GM12878 (cell line): Measurements from ENCODE around the gene FAM162A. TPM values are rescaled to one million over a fixed set of nuclear protein-coding genes. Genes with fewer than 3 reads are reported as not detected.

Experiments
- ATAC-seq: fragments of 200-7000 bp; cut with Tn5 transposase; 3 replicates; pipeline ENCODE4 v1.9.1; 2020; ENCODE audit warnings: mild to moderate bottlenecking, moderate library complexity
- BruUV-seq: library from RNA; stranded (reverse); fragments of 400-500 nt; replicated peaks from 2 replicates; lab custom pipeline; 2021; lab: Mats Ljungman, UMichigan
- CTCF ChIA-PET: fragments of 300-600 bp; sonication (Branson Sonifier 250); formaldehyde crosslinking; extraction: SDS; loops from one replicate; lab custom pipeline; 2021; ENCODE audit warnings: inconsistent platforms; lab: Yijun Ruan, JAX
- POLR2A ChIA-PET: fragments of 350-600 bp; formaldehyde crosslinking; extraction: SDS; loops from one replicate; lab custom pipeline; 2021; ENCODE audit warnings: inconsistent platforms; lab: Charles Lee
- RAD21 ChIA-PET: fragments of 300-600 bp; sonication (Branson Sonifier 250); formaldehyde crosslinking; loops from one replicate; lab custom pipeline; 2023; ENCODE audit warnings: antibody characterized with exemption; ENCODE audit not compliant: unreplicated experiment; lab: Charles Lee
- SMC1A ChIA-PET: fragments of 300-600 bp; sonication (Branson Sonifier 250); formaldehyde crosslinking; loops from one replicate; lab custom pipeline; 2023; ENCODE audit not compliant: unreplicated experiment, uncharacterized antibody; lab: Charles Lee
- DNase-seq: peaks from one replicate; pipeline ENCODE4 v3.0.0-alpha.2; 2011; ENCODE audit warnings: low read depth, low spot score
- FAIRE-seq: peaks from 3 replicates; lab custom pipeline; 2011; peaks lifted over from hg19 to GRCh38; lab: Jason Lieb, UNC
- H2AFZ ChIP-seq: 2 replicates; pipeline ENCODE4 v1.6.0; 2011; ENCODE audit warnings: low read depth, low read length, control low read depth; ENCODE audit not compliant: control insufficient read depth
- H3K27ac ChIP-seq: 2 replicates; pipeline ENCODE4 v1.5.1; 2011; ENCODE audit warnings: control low read depth; ENCODE audit not compliant: control insufficient read depth, insufficient read depth
- H3K27me3 ChIP-seq, 2 experiments: replicated peaks in 1 of 2; 2 replicates each; pipeline versions ENCODE4 v1.6.0 to v1.6.1; 2011; ENCODE audit warnings: low read length in 1 of 2; ENCODE audit not compliant: control insufficient read depth in 2 of 2, insufficient read depth in 2 of 2
- H3K36me3 ChIP-seq, 2 experiments: 2 replicates each; pipeline ENCODE4 v1.5.1; 2011; ENCODE audit warnings: low read length in 1 of 2; ENCODE audit not compliant: control insufficient read depth in 2 of 2, insufficient read depth in 2 of 2
- H3K4me1 ChIP-seq: 2 replicates; pipeline ENCODE4 v1.6.1; 2011; ENCODE audit warnings: mild to moderate bottlenecking, low read length, moderate library complexity, mixed read lengths; ENCODE audit not compliant: control insufficient read depth, insufficient read depth
- H3K4me2 ChIP-seq: 2 replicates; pipeline ENCODE4 v1.6.0; 2011; ENCODE audit warnings: control low read depth; ENCODE audit not compliant: control insufficient read depth, insufficient read depth
- H3K4me3 ChIP-seq: fragments of 200-600 bp; sonication (generic); 2 replicates; pipeline ENCODE4 v1.5.1; 2016
- H3K79me2 ChIP-seq: 2 replicates; pipeline ENCODE4 v1.6.0; 2011; ENCODE audit warnings: low read length; ENCODE audit not compliant: control insufficient read depth, insufficient read depth
- H3K9ac ChIP-seq: 2 replicates; pipeline ENCODE4 v1.8.0; 2011; ENCODE audit warnings: low read length, control low read depth, mixed read lengths; ENCODE audit not compliant: control insufficient read depth, insufficient read depth
- H3K9me3 ChIP-seq: replicated peaks from 3 replicates; pipeline ENCODE4 v1.5.1; 2011; ENCODE audit warnings: mild to moderate bottlenecking, low read length; ENCODE audit not compliant: control insufficient read depth, insufficient read depth
- H4K20me1 ChIP-seq: 2 replicates; pipeline ENCODE4 v1.6.0; 2011; ENCODE audit not compliant: control insufficient read depth, insufficient read depth
- ATF3 ChIP-seq: IDR thresholded peaks from 2 replicates; pipeline ENCODE4 v1.6.1; 2011; ENCODE audit warnings: low read depth, mild to moderate bottlenecking, low read length, moderate library complexity, borderline replicate concordance; ENCODE audit errors: extremely low read depth
- CBX3 ChIP-seq: fragments of 200-600 bp; sonication (generic); IDR thresholded peaks from 2 replicates; pipeline ENCODE4 v1.6.1; 2016; ENCODE audit warnings: low read depth, borderline replicate concordance
- EP300 ChIP-seq, 2 experiments: fragments of 150-350 bp in 1 of 2; IDR thresholded peaks; 2 replicates each; pipeline ENCODE4 v1.6.1; 2011 to 2012; ENCODE audit warnings: low read depth in 2 of 2, low read length in 2 of 2, borderline replicate concordance in 1 of 2, improper control_type of control experiment in 1 of 2, inconsistent platforms in 1 of 2; ENCODE audit not compliant: control insufficient read depth in 1 of 2
- EZH2 ChIP-seq: IDR thresholded peaks from 2 replicates; pipeline ENCODE4 v1.6.1; 2012; ENCODE audit warnings: low read depth, mild to moderate bottlenecking, control low read depth, inconsistent platforms, low read length, borderline replicate concordance; ENCODE audit not compliant: control insufficient read depth
- HSF1 ChIP-seq: fragments of 150-350 bp; IDR thresholded peaks from 2 replicates; pipeline ENCODE4 v1.6.1; 2014; ENCODE audit warnings: mild to moderate bottlenecking, low read depth, low read length
- IKZF2 ChIP-seq, 2 experiments: fragments of 450-650 bp; IDR thresholded peaks; 2 replicates each; pipeline ENCODE4 v1.6.1; 2017; ENCODE audit warnings: mild to moderate bottlenecking in 2 of 2, moderate library complexity in 2 of 2
- MTA2 ChIP-seq: fragments of 450-650 bp; IDR thresholded peaks from 2 replicates; pipeline ENCODE4 v1.6.1; 2016; ENCODE audit warnings: low read depth, mild to moderate bottlenecking, moderate library complexity
- NFXL1 ChIP-seq: fragments of 450-650 bp; IDR thresholded peaks from 2 replicates; pipeline ENCODE4 v1.6.1; 2017; ENCODE audit warnings: antibody characterized with exemption, mild to moderate bottlenecking, borderline replicate concordance
- RELA ChIP-seq: fragments of 450-650 bp; IDR thresholded peaks from 2 replicates; pipeline ENCODE4 v1.8.0; 2014; ENCODE audit warnings: borderline replicate concordance; ENCODE audit not compliant: partially characterized antibody
- SKIL ChIP-seq: fragments of 450-650 bp; IDR thresholded peaks from 2 replicates; pipeline ENCODE4 v1.6.1; 2017; ENCODE audit warnings: mild to moderate bottlenecking, low read depth, inconsistent platforms; ENCODE audit not compliant: poor library complexity, severe bottlenecking
- STAT3 ChIP-seq: IDR thresholded peaks from 2 replicates; pipeline ENCODE4 v1.6.1; 2011; ENCODE audit warnings: low read depth, low read length, improper control_type of control experiment
- ZBED1 ChIP-seq: IDR thresholded peaks from 2 replicates; pipeline ENCODE4 v1.6.1; 2016; ENCODE audit warnings: borderline replicate concordance
- ZBTB40 ChIP-seq: fragments of 450-650 bp; IDR thresholded peaks from 2 replicates; pipeline ENCODE4 v1.6.1; 2016; ENCODE audit warnings: mild to moderate bottlenecking, moderate library complexity, borderline replicate concordance
- ZNF274 ChIP-seq: IDR thresholded peaks from one replicate; pipeline ENCODE4 v1.8.0; 2011; ENCODE audit not compliant: insufficient read length, insufficient read depth
- WGBS: methylation state at CpG from one replicate; pipeline ENCODE4 v1.1.6; 2016; ENCODE audit warnings: low lambda C conversion rate; ENCODE audit not compliant: insufficient replicate concordance, insufficient coverage; ENCODE audit errors: missing lambda C conversion rate; 5-methylcytosine and 5-hydroxymethylcytosine counted together
- in situ Hi-C: fragments of 300-500 bp; cut with MboI; formaldehyde crosslinking; loops from 9 replicates; pipeline ENCODE4 v1.14.3; 2018; ENCODE audit warnings: mixed read lengths
- intact Hi-C: fragments of 100-400 bp; cut with micrococcal nuclease; formaldehyde crosslinking; loops from one replicate; pipeline ENCODE4 v1.14.2; 2022; ENCODE audit not compliant: unreplicated experiment
- polyA plus RNA-seq, 11 experiments: library from polyadenylated mRNA; depleted of rRNA in 4 of 11; unstranded in 6 of 11; stranded (reverse) in 5 of 11; fragments of >200 nt; fragmentation: Nextera tagmentation in 4 of 11; fragmentation: Illumina TruSeq in 1 of 11; extraction: Ambion mirVana in 4 of 11; extraction: Trizol in 1 of 11; gene quantifications; 1 replicate in 1 of 11; 2 replicates in 10 of 11; pipeline versions ENCODE4 v1.2.1 to v1.2.3, GENCODE V29; 2011 to 2016; ENCODE audit warnings: inconsistent platforms in 2 of 11, missing spikeins in 2 of 11, low read depth in 1 of 11
- total RNA-seq, 4 experiments: library from RNA; depleted of rRNA in 3 of 4; stranded (reverse); fragments of >200 nt in 3 of 4; fragmentation: Illumina TruSeq in 1 of 4; extraction: Trizol in 1 of 4; gene quantifications; 2 replicates each; pipeline versions ENCODE4 v1.2.1 to v1.2.3, GENCODE V29; 2013 to 2021

The FAM162A gene
- total and polyA plus RNA-seq, 10 of the 15 experiments (the other 5 are each of a cell fraction or from before 2014, with no cell fraction given): 59.2 to 346 (median 149) TPM

GRCh38 chr3:122358703-122359032 lies 25.3 kb upstream of the FAM162A start:
- no peaks in the 10 kb centered on the region for H3K9me3 ChIP-seq
- H3K27me3 ChIP-seq: no peaks in the 10 kb centered on the region
- in situ Hi-C loops: loop anchor here (5.0 to 10.0 kb wide), 2 partner anchors 256 to 814 kb away; partner anchors contain the start of gene POLQ
- no peak for ATAC-seq
- H3K79me2 ChIP-seq: no peaks in the 10 kb centered on the region
- FAIRE-seq: no peak
- DNase-seq: no peak
- SMC1A ChIA-PET: interaction anchor here (0.7 to 7.9 kb wide), 7 partner anchors 26 to 812 kb away, joined by 3 to 191 read pairs (median 3); partner anchors contain the start of genes FAM162A and POLQ
- intact Hi-C loops: no loop called here
- H3K9ac ChIP-seq: no peak overlapping the region
- H3K4me2 ChIP-seq: no peak overlapping the region
- peaks cover 0 to 5% of the 10 kb centered on the region in 2 experiments; a peak in 3 of 4 replicates for H3K36me3 ChIP-seq
- CTCF ChIA-PET: interaction anchor here (1.0 to 7.9 kb wide), 4 partner anchors 19 to 256 kb away, joined by 4 to 192 read pairs (median 24); partner anchors contain the start of gene FAM162A
- H2AFZ ChIP-seq: no peak overlapping the region
- no peak overlapping the region for H3K27ac ChIP-seq
- RAD21 ChIA-PET: interaction anchor here (1.0 to 7.4 kb wide), 5 partner anchors 9 to 256 kb away, joined by 3 to 114 read pairs (median 3); partner anchors contain the start of gene WDR5B
- BruUV-seq: no TSS peak
- POLR2A ChIA-PET: no interaction called here
- WGBS: 100% methylated on average over 2 of the region's 2 CpGs
- no peaks in the 10 kb centered on the region for H3K4me1 ChIP-seq
- H4K20me1 ChIP-seq: no peaks in the 10 kb centered on the region
- no peak overlapping the region for H3K4me3 ChIP-seq
- TF ChIP-seq STAT3 (no peak), ZNF274 (no peak), EP300 (IDR thresholded peaks at IDR 0.05; ENCODE audit: borderline replicate concordance in 1 of 2, control insufficient read depth in 1 of 2, low read depth in 2 of 2, low read length in 2 of 2) (no peak), ATF3 (no peak), SKIL (no peak), HSF1 (no peak), CBX3 (no peak), ZBTB40 (no peak), ZBED1 (no peak), RELA (no peak), NFXL1 (no peak), MTA2 (no peak), IKZF2 (IDR thresholded peaks at IDR 0.05) (no peak), EZH2 (no peak)
